Mesothelial cell of epicardium (in vitro differentiated cells): ENCODE results near the gene GPC6. TPM values are rescaled to one million over a fixed set of nuclear protein-coding genes. Genes with fewer than 3 reads are reported as not detected.

Experiments
- DNase-seq, 2 experiments: peaks; one replicate each; pipeline ENCODE4 v3.0.0; 2021; ENCODE audit warnings: low spot score in 2 of 2; ENCODE audit not compliant: unreplicated experiment in 2 of 2
- H3K27ac Mint-ChIP-seq: 2 replicates; pipeline ENCODE4 v1.8.0; 2021; ENCODE audit warnings: mixed read lengths
- H3K27me3 Mint-ChIP-seq: 2 replicates; pipeline ENCODE4 v1.8.0; 2021; ENCODE audit warnings: low read depth, mixed read lengths
- H3K36me3 Mint-ChIP-seq: 2 replicates; pipeline ENCODE4 v1.8.0; 2021; ENCODE audit warnings: mixed read lengths
- H3K4me1 Mint-ChIP-seq: 2 replicates; pipeline ENCODE4 v1.8.0; 2021; ENCODE audit warnings: mixed read lengths
- H3K4me3 Mint-ChIP-seq: 2 replicates; pipeline ENCODE4 v1.8.0; 2021; ENCODE audit warnings: mild to moderate bottlenecking, moderate library complexity, mixed read lengths
- H3K9me3 Mint-ChIP-seq: 2 replicates; pipeline ENCODE4 v1.8.0; 2021; ENCODE audit warnings: mixed read lengths
- CTCF ChIP-seq: fragments of 200-600 bp; sonication (generic); IDR thresholded peaks from one replicate; pipeline ENCODE4 v1.5.0; 2021; ENCODE audit warnings: antibody characterized with exemption; ENCODE audit not compliant: unreplicated experiment
- total RNA-seq: library from RNA; stranded (reverse); gene quantifications from 3 replicates; pipeline ENCODE4 v1.2.1, GENCODE V29; 2021

The GPC6 gene
- total RNA-seq, 1 donor from 2014 or later: 112 TPM

GRCh38 chr13:94114166-94114565 lies 887.6 kb downstream of the GPC6 start:
- no peak for DNase-seq
- Mint-ChIP-seq H3K4me1 (peaks cover 12% of the 10 kb centered on the region), H3K36me3 (no peaks in the 10 kb centered on the region), H3K9me3 (no peaks in the 10 kb centered on the region), H3K27me3 (no peaks in the 10 kb centered on the region), H3K4me3 (no peak overlapping the region), H3K27ac (no peak overlapping the region)
- TF ChIP-seq CTCF: no peak

GRCh38 chr13:94115054-94115453 lies 888.4 kb downstream of the GPC6 start:
- H3K9me3 Mint-ChIP-seq: no peaks in the 10 kb centered on the region
- H3K27ac Mint-ChIP-seq: no peak overlapping the region
- no peak overlapping the region for H3K4me3 Mint-ChIP-seq
- no peaks in the 10 kb centered on the region for H3K27me3 Mint-ChIP-seq
- H3K36me3 Mint-ChIP-seq: no peaks in the 10 kb centered on the region
- no peak for TF ChIP-seq CTCF
- no peak for DNase-seq
- H3K4me1 Mint-ChIP-seq: peaks cover 12% of the 10 kb centered on the region

GRCh38 chr13:94119360-94119936 lies 892.8 kb downstream of the GPC6 start:
- no peak for TF ChIP-seq CTCF
- no peaks in the 10 kb centered on the region for H3K36me3 Mint-ChIP-seq

GRCh38 chr13:94120878-94121277 lies 894.3 kb downstream of the GPC6 start:
- peaks cover 18% of the 10 kb centered on the region for H3K4me1 Mint-ChIP-seq
- H3K4me3 Mint-ChIP-seq: no peak overlapping the region
- H3K9me3 Mint-ChIP-seq: no peaks in the 10 kb centered on the region
- no peaks in the 10 kb centered on the region for H3K36me3 Mint-ChIP-seq
- DNase-seq: no peak
- no peak for TF ChIP-seq CTCF
- no peak overlapping the region for H3K27ac Mint-ChIP-seq
- no peaks in the 10 kb centered on the region for H3K27me3 Mint-ChIP-seq

More at GRCh38 chr13:94119360-94119936, 892.8 kb downstream of the GPC6 start:
- H3K4me3 Mint-ChIP-seq: no peak overlapping the region
- H3K27me3 Mint-ChIP-seq: no peaks in the 10 kb centered on the region
- H3K9me3 Mint-ChIP-seq: no peaks in the 10 kb centered on the region
- no peak overlapping the region for H3K27ac Mint-ChIP-seq
- peaks cover 18% of the 10 kb centered on the region for H3K4me1 Mint-ChIP-seq
- DNase-seq: no peak

GRCh38 chr13:94121686-94122085 lies 895.1 kb downstream of the GPC6 start:
- H3K4me3 Mint-ChIP-seq: no peak overlapping the region
- H3K27ac Mint-ChIP-seq: no peak overlapping the region
- no peaks in the 10 kb centered on the region for H3K27me3 Mint-ChIP-seq
- no peak for DNase-seq
- H3K4me1 Mint-ChIP-seq: peaks cover 18% of the 10 kb centered on the region
- no peak for TF ChIP-seq CTCF
- H3K36me3 Mint-ChIP-seq: no peaks in the 10 kb centered on the region
- H3K9me3 Mint-ChIP-seq: no peaks in the 10 kb centered on the region
